ENCODE results near the gene SESN1. TPM values are rescaled to one million over a fixed set of nuclear protein-coding genes. Genes with fewer than 3 reads are reported as not detected.
"Not testable (repeated sequence)": the region's sequence is repeated elsewhere in the genome, so short reads cannot be mapped to it uniquely, and the experiment has no call there.

SESN1 gene
- total RNA-seq, result 36.9 TPM
- long read RNA-seq, transcript SESN1-202 (10 exons, 2,676 nt), result major isoform, 60 of 99 reads
- long read RNA-seq, transcript SESN1-204 (10 exons, 3,509 nt), result minor isoform, 25 of 99 reads
- long read RNA-seq, partial matches to known transcripts, result 3 of 99 reads
- long read RNA-seq, other reads (novel, unspliced or antisense), result 11 of 99 reads

GRCh38 chr6:109094416-109095035 is at the start of gene SESN1:
Gene SESN1, minus strand, starts transcription at chr6:109094846. Its CDS starts 773 bp downstream, at chr6:109094073.
- Histone ChIP-seq H3K4me1 (peaks cover 23% of the 10 kb centered on the region), H3K27me3 (no peaks in the 10 kb centered on the region), H3K4me3 (peak within 1 kb of the TSS; percentile 77), H3K36me3 (no peaks in the 10 kb centered on the region), H3K9me3 (no peaks in the 10 kb centered on the region), H3K27ac (peak within 1 kb of the TSS; percentile 97)
- intact Hi-C loops (cut with DNase I), result no loop called here
- TF ChIP-seq, protein P1, sequence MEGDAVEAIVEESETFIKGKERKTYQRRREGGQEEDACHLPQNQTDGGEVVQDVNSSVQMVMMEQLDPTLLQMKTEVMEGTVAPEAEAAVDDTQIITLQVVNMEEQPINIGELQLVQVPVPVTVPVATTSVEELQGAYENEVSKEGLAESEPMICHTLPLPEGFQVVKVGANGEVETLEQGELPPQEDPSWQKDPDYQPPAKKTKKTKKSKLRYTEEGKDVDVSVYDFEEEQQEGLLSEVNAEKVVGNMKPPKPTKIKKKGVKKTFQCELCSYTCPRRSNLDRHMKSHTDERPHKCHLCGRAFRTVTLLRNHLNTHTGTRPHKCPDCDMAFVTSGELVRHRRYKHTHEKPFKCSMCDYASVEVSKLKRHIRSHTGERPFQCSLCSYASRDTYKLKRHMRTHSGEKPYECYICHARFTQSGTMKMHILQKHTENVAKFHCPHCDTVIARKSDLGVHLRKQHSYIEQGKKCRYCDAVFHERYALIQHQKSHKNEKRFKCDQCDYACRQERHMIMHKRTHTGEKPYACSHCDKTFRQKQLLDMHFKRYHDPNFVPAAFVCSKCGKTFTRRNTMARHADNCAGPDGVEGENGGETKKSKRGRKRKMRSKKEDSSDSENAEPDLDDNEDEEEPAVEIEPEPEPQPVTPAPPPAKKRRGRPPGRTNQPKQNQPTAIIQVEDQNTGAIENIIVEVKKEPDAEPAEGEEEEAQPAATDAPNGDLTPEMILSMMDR (IDR thresholded peaks at IDR 0.05), result no peak
- ATAC-seq, result peak; percentile 95
- DNase-seq, result peak; percentile 97

- no peak for ATAC-seq
- H3K4me1 ChIP-seq, result no peaks in the 10 kb centered on the region
- H3K9me3 ChIP-seq, result no peaks in the 10 kb centered on the region
- DNase-seq, result no peak
- TF ChIP-seq, protein P1 (IDR thresholded peaks at IDR 0.05), result no peak
- peaks cover 5% of the 10 kb centered on the region for H3K36me3 ChIP-seq
- intact Hi-C loops (cut with DNase I), result no loop called here
- H3K27me3 ChIP-seq, result no peaks in the 10 kb centered on the region
- H3K27ac ChIP-seq, result no peak overlapping the region
- H3K4me3 ChIP-seq, result no peak overlapping the region
Measured at GRCh38 chr6:109143191-109143590, 48.5 kb upstream of the SESN1 start.

DNA sequence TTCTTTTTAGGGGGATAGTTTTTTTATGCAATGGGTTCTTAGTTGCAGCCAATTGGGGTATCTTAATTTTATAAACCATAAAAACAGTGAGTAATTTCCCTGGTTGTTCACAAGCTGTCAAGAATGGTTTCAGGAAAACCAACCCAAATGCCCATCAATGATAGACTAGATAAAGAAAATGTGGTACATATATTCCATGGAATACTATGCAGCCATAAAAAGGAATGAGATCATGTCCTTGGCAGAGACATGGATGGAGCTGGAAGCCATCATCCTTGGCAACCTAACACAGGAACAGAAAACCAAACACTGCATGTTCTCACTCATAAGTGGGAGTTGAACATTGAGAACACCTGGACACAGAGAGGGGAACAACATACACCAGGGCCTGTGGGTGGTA is 47.4 kb upstream of the SESN1 start:
- H3K4me1 ChIP-seq; DNase-seq; H3K27me3 ChIP-seq; H3K27ac ChIP-seq; H3K9me3 ChIP-seq; H3K4me3 ChIP-seq; ATAC-seq; intact Hi-C loops (cut with DNase I); H3K36me3 ChIP-seq: not testable (repeated sequence)

GRCh38 chr6:109139109-109139508 is 44.5 kb upstream of the SESN1 start:
- H3K4me3 ChIP-seq, result no peak overlapping the region
- H3K4me1 ChIP-seq, result no peaks in the 10 kb centered on the region
- no peaks in the 10 kb centered on the region for H3K9me3 ChIP-seq
- DNase-seq, result no peak
- H3K36me3 ChIP-seq, result no peaks in the 10 kb centered on the region
- intact Hi-C loops (cut with DNase I), result no loop called here
- H3K27me3 ChIP-seq, result no peaks in the 10 kb centered on the region
- TF ChIP-seq, protein P1 (IDR thresholded peaks at IDR 0.05), result no peak
- no peak overlapping the region for H3K27ac ChIP-seq
- ATAC-seq, result no peak

GRCh38 chr6:109136530-109136929 is 41.9 kb upstream of the SESN1 start:
- H3K4me3 ChIP-seq; H3K27ac ChIP-seq; H3K36me3 ChIP-seq; H3K4me1 ChIP-seq; H3K27me3 ChIP-seq; H3K9me3 ChIP-seq; intact Hi-C loops (cut with DNase I); DNase-seq; ATAC-seq: not testable (repeated sequence)

DNA sequence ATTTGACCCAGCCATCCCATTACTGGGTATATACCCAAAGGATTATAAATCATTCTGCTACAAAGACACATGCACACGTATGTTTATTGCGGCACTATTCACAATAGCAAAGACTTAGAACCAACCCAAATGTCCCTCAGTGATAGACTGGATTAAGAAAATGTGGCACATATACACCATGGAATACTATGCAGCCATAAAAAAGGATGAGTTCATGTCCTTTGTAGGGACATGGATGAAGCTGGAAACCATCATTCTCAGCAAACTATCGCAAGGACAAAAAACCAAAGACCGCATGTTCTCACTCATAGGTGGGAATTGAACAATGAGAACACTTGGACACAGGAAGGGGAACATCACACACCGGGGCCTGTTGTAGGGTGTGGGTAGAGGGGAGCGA is 41.4 kb upstream of the SESN1 start:
- DNase-seq; H3K4me3 ChIP-seq; H3K27me3 ChIP-seq; H3K9me3 ChIP-seq; H3K36me3 ChIP-seq; ATAC-seq; H3K4me1 ChIP-seq; H3K27ac ChIP-seq; intact Hi-C loops (cut with DNase I): not testable (repeated sequence)

GRCh38 chr6:109135600-109135999 is 41.0 kb upstream of the SESN1 start:
- H3K27me3 ChIP-seq; ATAC-seq; intact Hi-C loops (cut with DNase I); H3K27ac ChIP-seq; H3K4me3 ChIP-seq; H3K9me3 ChIP-seq; DNase-seq; H3K4me1 ChIP-seq; H3K36me3 ChIP-seq: not testable (repeated sequence)

DNA sequence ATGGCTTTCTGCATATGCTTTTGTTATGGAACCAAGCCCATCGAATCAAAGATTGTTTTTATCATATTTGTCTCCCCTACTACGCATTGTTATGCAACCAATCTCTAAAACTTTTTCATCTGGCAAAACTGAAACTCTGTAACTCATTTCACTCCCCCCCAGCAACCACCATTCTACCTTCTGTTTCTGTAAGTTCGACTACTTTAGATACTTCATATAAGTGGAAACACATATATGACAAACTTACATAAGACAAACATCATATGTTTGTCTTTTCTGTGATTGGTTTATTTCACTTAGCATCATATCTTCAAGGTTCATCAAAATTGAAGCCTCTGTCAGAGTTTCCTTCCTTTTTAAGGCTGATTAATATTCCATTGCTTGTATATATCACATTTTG is 35.4 kb upstream of the SESN1 start:
- H3K4me3 ChIP-seq, result no peak overlapping the region

More for the DNA sequence above, 35.4 kb upstream of the SESN1 start:
- ATAC-seq (no peak), DNase-seq (no peak)
- H3K27me3 ChIP-seq, result no peaks in the 10 kb centered on the region
- H3K9me3 ChIP-seq, result no peaks in the 10 kb centered on the region
- no peak overlapping the region for H3K27ac ChIP-seq
- TF ChIP-seq, protein P1 (IDR thresholded peaks at IDR 0.05), result no peak
- no peaks in the 10 kb centered on the region for H3K4me1 ChIP-seq
- intact Hi-C loops (cut with DNase I), result no loop called here
- no peaks in the 10 kb centered on the region for H3K36me3 ChIP-seq
